ENCODE data around the gene TEKT4.
"Not testable (repeated sequence)": the region's sequence is repeated elsewhere in the genome, so short reads cannot be mapped to it uniquely, and the experiment has no call there.

TEKT4 gene, protein sequence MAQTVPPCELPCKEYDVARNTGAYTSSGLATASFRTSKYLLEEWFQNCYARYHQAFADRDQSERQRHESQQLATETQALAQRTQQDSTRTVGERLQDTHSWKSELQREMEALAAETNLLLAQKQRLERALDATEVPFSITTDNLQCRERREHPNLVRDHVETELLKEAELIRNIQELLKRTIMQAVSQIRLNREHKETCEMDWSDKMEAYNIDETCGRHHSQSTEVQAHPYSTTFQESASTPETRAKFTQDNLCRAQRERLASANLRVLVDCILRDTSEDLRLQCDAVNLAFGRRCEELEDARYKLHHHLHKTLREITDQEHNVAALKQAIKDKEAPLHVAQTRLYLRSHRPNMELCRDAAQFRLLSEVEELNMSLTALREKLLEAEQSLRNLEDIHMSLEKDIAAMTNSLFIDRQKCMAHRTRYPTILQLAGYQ

GRCh38 chr2:94871226-94872087 lies at the start of gene TEKT4:
TSS of gene TEKT4 (plus strand) at chr2:94871430. CDS start at chr2:94871580, 150 bp downstream.
- DNase-seq (ENCODE audit: low read depth) = no peak

- DNase-seq (ENCODE audit: low read depth) = not testable (repeated sequence)
Observed at GRCh38 chr2:94839224-94839623, 32.0 kb upstream of the TEKT4 start.

- DNase-seq (ENCODE audit: low read depth) = not testable (repeated sequence)
Observed at GRCh38 chr2:94856856-94857255, 14.4 kb upstream of the TEKT4 start.

DNA sequence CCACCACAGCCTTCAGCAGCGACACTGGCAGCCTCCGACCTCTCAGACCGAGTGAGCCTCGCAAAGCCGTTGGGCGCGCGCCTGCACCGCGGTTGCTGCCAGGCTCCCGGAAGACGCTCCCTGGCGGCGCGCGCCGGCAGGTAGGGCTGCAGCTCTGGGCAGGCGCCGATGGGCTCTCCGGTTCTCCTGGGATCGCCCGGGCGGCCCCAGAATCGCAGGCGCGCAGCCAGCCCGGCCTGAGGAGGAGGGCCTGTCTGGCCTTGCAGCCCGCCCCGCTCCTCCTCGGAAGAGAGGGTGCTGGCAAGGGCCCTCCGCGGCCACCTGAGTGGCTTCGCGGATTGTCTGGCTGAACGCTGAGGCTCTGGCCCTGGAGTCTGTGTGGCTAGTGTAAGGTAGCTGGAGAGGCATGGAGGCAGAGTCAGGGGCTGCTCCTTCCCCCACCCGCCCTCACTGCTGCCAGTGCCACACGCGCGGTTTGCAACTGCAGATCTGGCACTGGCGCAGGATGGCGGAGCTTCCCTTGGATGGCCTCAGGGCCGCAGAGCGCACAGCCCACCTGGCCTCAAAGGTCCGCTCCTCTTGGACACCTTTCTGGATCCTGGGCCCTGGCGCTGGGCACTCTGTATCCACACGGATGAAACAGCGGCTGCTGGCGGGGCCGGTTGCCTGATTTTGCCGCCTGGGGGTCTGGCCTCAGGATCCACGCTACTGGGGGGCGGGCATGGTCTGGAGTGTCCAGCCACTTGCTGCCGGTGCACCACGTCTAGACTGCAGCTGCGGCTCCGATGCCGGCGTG lies 13.7 kb upstream of the TEKT4 start:
- not testable (repeated sequence) for DNase-seq (ENCODE audit: low read depth)

GRCh38 chr2:94858163-94858888 lies 12.9 kb upstream of the TEKT4 start:
- not testable (repeated sequence) for DNase-seq (ENCODE audit: low read depth)

GRCh38 chr2:94861308-94862152 lies 9.7 kb upstream of the TEKT4 start:
- no peak for DNase-seq (ENCODE audit: low read depth)

DNA sequence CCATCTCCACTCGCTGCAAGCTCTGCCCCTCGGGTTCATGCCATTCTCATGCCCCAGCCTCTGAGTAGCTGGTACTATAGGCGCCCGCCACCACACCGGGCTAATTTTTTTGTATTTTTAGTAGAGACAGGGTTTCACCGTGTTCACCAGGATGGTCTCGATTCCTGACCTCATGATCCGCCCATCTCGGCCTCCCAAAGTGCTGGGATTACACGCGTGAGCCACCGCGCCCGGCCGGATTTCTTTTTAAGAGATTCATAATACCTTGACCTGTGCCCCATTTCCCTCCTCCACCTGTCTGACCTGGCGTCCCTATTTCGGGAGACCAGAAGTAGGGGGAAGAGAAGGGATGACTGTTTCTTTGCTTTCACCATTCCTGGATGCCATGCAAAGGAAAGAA lies 8.3 kb upstream of the TEKT4 start:
- DNase-seq (ENCODE audit: low read depth) = not testable (repeated sequence)

DNA sequence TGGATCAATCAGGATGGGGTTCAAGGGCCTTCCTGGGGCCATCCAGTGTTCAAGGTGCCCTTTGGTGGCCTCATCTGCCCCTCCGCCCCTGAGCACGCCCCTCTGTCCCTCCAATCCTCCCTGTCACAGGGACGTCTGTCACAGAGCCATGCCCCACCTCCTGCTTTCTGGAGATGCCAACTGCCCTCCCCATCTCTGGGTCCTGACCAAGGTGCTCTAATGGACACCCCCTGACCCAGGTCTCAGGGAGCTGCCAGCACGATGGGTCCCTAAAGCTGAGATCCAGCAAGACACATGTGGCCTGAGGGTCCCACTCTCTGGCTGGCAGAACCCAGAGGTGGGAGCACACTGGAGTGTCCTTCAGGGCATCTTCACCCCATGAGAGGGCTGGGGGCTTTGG lies 2.1 kb upstream of the TEKT4 start:
- DNase-seq (ENCODE audit: low read depth) = no peak

GRCh38 chr2:94869552-94870439 lies 1.4 kb upstream of the TEKT4 start:
- no peak for DNase-seq (ENCODE audit: low read depth)

DNA sequence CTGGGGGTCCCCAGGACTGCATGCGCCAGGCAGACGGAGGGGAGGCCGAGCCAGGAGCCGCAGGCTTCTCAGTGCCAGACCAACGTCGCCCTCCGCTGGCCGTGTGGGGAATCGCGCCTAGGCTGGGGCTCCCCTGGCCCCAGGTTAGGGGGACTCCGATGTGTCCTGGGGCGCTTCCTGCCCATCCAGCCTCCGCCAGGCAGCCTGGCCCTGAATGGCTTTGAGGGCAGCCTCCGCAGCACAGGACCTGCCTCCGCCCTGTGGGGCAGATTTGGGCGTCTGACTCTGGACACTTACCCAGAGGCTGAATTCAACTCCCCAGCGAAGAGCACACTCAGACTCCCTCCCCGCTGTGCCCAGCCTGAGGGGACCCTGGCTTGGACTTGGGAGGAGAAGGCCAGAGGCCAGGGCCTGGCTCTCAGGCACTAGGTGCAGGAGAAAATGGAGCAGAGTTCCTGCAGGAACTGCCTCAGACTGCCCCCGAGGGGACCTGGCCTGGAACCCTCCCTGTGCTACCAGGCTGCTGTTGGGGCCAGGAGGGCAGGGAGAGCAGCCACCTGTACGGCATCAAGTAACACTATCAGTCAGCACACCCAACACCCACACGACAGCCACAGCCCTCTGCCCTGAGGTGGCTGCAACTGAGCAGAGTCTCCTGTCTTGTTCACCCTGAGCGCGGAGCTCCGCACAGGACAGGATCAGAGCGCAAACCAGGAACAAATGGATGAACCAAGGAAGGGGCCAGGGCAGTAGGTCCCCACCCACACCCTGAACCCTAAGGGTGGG lies 597 bp upstream of the TEKT4 start:
- DNase-seq (ENCODE audit: low read depth) = no peak

DNA sequence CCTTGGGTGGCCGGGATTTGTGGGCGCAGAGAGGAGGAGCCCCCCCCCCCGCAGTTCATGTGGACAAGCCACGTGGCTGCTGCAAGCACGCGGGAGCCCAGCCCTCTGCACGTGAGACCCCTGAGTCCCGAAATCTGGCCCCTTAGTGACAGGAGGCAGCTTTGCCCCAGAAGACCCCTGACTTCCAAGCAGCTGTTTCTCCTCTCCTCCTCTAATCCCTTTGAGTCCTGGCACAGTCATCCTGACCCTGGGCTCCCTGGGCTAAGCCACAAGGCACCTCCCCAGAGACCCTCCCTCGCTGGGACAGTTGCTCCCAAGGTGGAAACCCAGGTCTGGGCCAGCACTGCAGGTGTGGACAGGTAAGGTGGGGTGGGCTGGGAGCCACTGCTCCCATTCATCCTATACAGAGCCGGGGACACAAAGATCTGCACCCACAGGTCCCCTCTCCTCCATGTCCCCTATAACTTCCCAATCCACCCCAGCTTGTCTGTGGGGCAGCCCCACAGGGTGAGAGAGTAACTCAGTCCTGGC lies 923 bp downstream of the TEKT4 start:
- no peak for DNase-seq (ENCODE audit: low read depth)

DNA sequence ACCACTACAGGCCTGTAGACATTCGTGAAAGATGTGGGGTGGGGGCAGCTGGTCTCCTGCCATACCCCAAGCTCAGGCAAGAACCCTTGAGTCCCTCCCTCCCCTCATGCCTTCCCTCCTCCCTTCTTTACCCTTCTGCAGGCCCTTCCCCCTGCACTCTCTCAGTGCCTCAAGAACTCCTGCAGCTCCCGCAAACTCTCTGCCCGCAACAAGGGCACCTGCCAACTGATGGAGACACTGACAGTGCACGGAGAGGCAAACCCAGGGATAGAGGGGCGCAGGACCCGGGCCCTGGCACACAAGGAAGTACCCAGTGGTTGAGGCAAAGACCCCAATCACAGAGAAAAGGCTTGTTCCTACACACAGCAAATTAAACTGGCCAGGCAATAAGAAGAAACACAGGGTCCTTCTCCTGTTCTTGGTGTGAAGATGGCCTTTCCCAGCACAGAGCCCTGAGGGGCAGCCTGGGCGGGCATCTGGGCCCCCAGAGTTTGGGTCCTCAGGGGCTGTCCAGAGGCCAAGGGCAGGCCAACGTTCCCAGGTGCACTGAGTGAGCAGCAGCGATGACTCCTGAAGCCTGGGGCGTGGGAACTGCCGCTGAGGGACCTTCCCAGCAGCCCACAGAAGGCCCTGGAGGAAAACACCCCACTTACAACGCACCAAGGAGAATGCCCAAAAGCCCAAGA lies 1.6 kb downstream of the TEKT4 start:
- no peak for DNase-seq (ENCODE audit: low read depth)

DNA sequence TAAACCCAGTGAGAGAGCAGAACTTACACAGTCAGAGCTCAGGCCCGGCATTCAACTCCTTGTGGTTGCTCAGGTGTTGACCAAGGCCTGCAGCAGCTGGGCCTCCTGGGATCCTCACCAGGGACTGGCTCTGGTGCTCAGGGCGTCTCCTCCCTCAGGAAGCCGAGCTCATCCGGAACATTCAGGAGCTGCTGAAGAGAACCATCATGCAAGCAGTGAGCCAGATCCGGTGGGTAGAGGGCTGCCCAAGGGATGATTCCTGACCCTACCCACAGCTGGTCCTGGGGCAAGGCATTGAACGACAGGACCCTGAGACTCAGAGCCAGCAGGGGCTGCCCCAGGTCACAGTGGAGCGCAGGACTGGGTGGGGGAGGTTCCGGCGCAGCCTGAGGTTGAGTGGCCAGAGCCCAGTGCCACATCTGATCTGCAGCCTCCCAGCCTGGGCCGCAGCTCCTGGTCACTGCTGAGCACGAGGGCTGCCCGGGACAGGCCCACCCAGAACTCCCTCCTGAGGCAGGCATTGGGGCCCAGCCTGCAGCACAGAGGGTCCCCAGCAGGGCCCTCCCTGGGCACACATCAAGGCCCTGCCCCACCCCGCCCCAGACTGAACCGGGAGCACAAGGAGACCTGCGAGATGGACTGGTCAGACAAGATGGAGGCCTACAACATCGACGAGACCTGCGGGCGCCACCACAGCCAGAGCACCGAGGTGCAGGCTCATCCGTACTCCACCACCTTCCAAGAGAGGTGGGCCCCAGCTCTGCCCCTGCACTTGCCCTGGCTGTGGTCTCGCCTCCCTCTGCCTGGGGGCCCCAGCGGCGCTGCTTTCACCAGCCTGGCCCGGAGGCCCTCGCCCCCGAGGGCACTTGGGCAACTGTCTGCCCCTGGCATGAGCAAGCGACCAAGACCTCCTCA lies 2.4 kb downstream of the TEKT4 start:
- no peak for DNase-seq (ENCODE audit: low read depth)

- peak; percentile 8 for DNase-seq (ENCODE audit: low read depth)
Observed at GRCh38 chr2:94874277-94874997, 3.2 kb downstream of the TEKT4 start.

GRCh38 chr2:94875064-94875819 lies 4.0 kb downstream of the TEKT4 start:
- no peak for DNase-seq (ENCODE audit: low read depth)
